Prostate gland (tissue), 2 donors: ENCODE data around the gene SAT1.

ENCODE experiments used
- CTCF ChIP-seq, 4 experiments: fragments of 200-600 bp in 2 of 4; fragments of 450-650 bp in 2 of 4; sonication (generic) in 2 of 4; IDR thresholded peaks; 1 replicate in 3 of 4; 2 replicates in 1 of 4; pipeline ENCODE4 v1.5.1; 2016 to 2019; ENCODE audit warnings: antibody characterized with exemption in 4 of 4, mild to moderate bottlenecking in 2 of 4, moderate library complexity in 2 of 4
- POLR2AphosphoS5 ChIP-seq: sonication (generic); formaldehyde crosslinking; IDR thresholded peaks from one replicate; pipeline ENCODE4 v1.6.1; 2017; ENCODE audit warnings: antibody characterized with exemption

GRCh38 chrX:23765868-23766267, 17.1 kb upstream of the SAT1 start:
- TF ChIP-seq CTCF (IDR thresholded peaks at IDR 0.05) (no peak), POLR2AphosphoS5 (no peak)
